IMR-90 (cell line): ENCODE data around the gene CDH2. TPM values are rescaled to one million over a fixed set of nuclear protein-coding genes. Genes with fewer than 3 reads are reported as not detected.
A peak's percentile ranks its signal among the peaks of the same experiment; 100 is the strongest.

ENCODE experiments used
- ATAC-seq: fragments of 200-7000 bp; cut with Tn5 transposase; 2 replicates; pipeline ENCODE4 v1.9.1; 2020; ENCODE audit warnings: low read depth, mild to moderate bottlenecking, moderate library complexity
- BruUV-seq: library from RNA; stranded (reverse); fragments of 400-500 nt; replicated peaks from 2 replicates; lab custom pipeline; 2021; lab: Mats Ljungman, UMichigan
- CTCF ChIA-PET: fragments of 300-600 bp; formaldehyde crosslinking; extraction: SDS; loops from one replicate; lab custom pipeline; 2021; ENCODE audit warnings: antibody characterized with exemption; lab: Yijun Ruan, JAX
- POLR2A ChIA-PET: fragments of 300-600 bp; sonication (Branson Sonifier 250); formaldehyde crosslinking; loops from one replicate; lab custom pipeline; 2022; ENCODE audit warnings: antibody characterized with exemption; ENCODE audit not compliant: unreplicated experiment; lab: Charles Lee
- DNase-seq: peaks from one replicate; pipeline ENCODE4 v3.0.0; 2013
- H2AFZ ChIP-seq: replicated peaks from 2 replicates; pipeline ENCODE3; 2013; ENCODE audit warnings: low read length, mild to moderate bottlenecking; ENCODE audit not compliant: poor library complexity
- H2AK5ac ChIP-seq: 2 replicates; pipeline ENCODE4 v1.6.1; 2013; ENCODE audit warnings: low read depth, low read length, inconsistent platforms
- H2AK9ac ChIP-seq: replicated peaks from 2 replicates; pipeline ENCODE3; 2013; ENCODE audit warnings: mild to moderate bottlenecking, low read depth, low read length, moderate library complexity; ENCODE audit not compliant: poor library complexity
- H2BK120ac ChIP-seq: 2 replicates; pipeline ENCODE4 v1.6.1; 2013; ENCODE audit warnings: low read depth, low read length, inconsistent platforms
- H2BK15ac ChIP-seq: 3 replicates; pipeline ENCODE4 v1.6.1; 2013; ENCODE audit warnings: low read depth, low read length, inconsistent platforms
- H2BK20ac ChIP-seq: 2 replicates; pipeline ENCODE4 v1.6.1; 2013; ENCODE audit warnings: low read depth, mild to moderate bottlenecking, inconsistent platforms, low read length, moderate library complexity
- H2BK5ac ChIP-seq: 2 replicates; pipeline ENCODE4 v1.6.1; 2013; ENCODE audit warnings: mild to moderate bottlenecking, low read depth, low read length, inconsistent platforms; ENCODE audit not compliant: poor library complexity, severe bottlenecking
- H3K14ac ChIP-seq: replicated peaks from 2 replicates; pipeline ENCODE4 v1.6.1; 2013; ENCODE audit warnings: low read depth, low read length, inconsistent platforms
- H3K18ac ChIP-seq: 2 replicates; pipeline ENCODE4 v1.6.1; 2013; ENCODE audit warnings: low read depth, low read length, control low read depth
- H3K23ac ChIP-seq: 2 replicates; pipeline ENCODE4 v1.6.1; 2013; ENCODE audit warnings: low read depth, low read length, inconsistent platforms
- H3K27ac ChIP-seq: 2 replicates; pipeline ENCODE4 v1.5.1; 2013; ENCODE audit warnings: mild to moderate bottlenecking, control low read depth, low read length; ENCODE audit not compliant: insufficient read depth
- H3K27me3 ChIP-seq: 2 replicates; pipeline ENCODE4 v1.6.1; 2013; ENCODE audit warnings: low read length; ENCODE audit not compliant: control insufficient read depth, insufficient read depth
- H3K36me3 ChIP-seq: 2 replicates; pipeline ENCODE4 v1.6.1; 2013; ENCODE audit warnings: low read length, mixed read lengths; ENCODE audit not compliant: control insufficient read depth, insufficient read depth
- H3K4ac ChIP-seq: 2 replicates; pipeline ENCODE4 v1.6.1; 2013; ENCODE audit warnings: low read depth, low read length, inconsistent platforms
- H3K4me1 ChIP-seq: 2 replicates; pipeline ENCODE4 v1.6.1; 2013; ENCODE audit warnings: low read length, mixed read lengths; ENCODE audit not compliant: control insufficient read depth, insufficient read depth
- H3K4me2 ChIP-seq: 2 replicates; pipeline ENCODE4 v1.6.1; 2013; ENCODE audit warnings: low read depth, mild to moderate bottlenecking, control low read depth, low read length, moderate library complexity
- H3K4me3 ChIP-seq: 2 replicates; pipeline ENCODE4 v1.5.1; 2013; ENCODE audit warnings: low read depth, mild to moderate bottlenecking, control low read depth, low read length, moderate library complexity; ENCODE audit not compliant: insufficient read depth
- H3K56ac ChIP-seq: 2 replicates; pipeline ENCODE4 v1.6.1; 2013; ENCODE audit warnings: low read length, inconsistent platforms; ENCODE audit not compliant: insufficient read depth; ENCODE audit errors: extremely low read depth
- H3K79me1 ChIP-seq, 2 experiments: 2 replicates each; pipeline ENCODE4 v1.6.1; 2013; ENCODE audit warnings: low read length in 2 of 2, inconsistent platforms in 1 of 2, low read depth in 1 of 2
- H3K9ac ChIP-seq: 2 replicates; pipeline ENCODE4 v1.6.1; 2013; ENCODE audit warnings: low read depth, low read length, control low read depth
- H3K9me1 ChIP-seq: 2 replicates; pipeline ENCODE4 v1.6.1; 2013; ENCODE audit warnings: low read length, inconsistent platforms; ENCODE audit not compliant: insufficient read depth
- H3K9me3 ChIP-seq: 2 replicates; pipeline ENCODE4 v1.6.1; 2013; ENCODE audit warnings: low read length; ENCODE audit not compliant: control insufficient read depth, insufficient read depth
- H4K20me1 ChIP-seq: 2 replicates; pipeline ENCODE4 v1.6.1; 2013; ENCODE audit warnings: low read length, inconsistent platforms; ENCODE audit not compliant: insufficient read depth
- H4K5ac ChIP-seq: 2 replicates; pipeline ENCODE4 v1.6.1; 2013; ENCODE audit warnings: mild to moderate bottlenecking, low read depth, low read length, control low read depth
- H4K8ac ChIP-seq, 2 experiments: 2 replicates each; pipeline ENCODE4 v1.6.1; 2013; ENCODE audit warnings: low read depth in 2 of 2, low read length in 2 of 2, control low read depth in 1 of 2, inconsistent platforms in 1 of 2
- H4K91ac ChIP-seq: 2 replicates; pipeline ENCODE4 v1.6.1; 2013; ENCODE audit warnings: low read depth, low read length, inconsistent platforms; ENCODE audit not compliant: insufficient read depth
- BHLHE40 ChIP-seq: fragments of 150-350 bp; IDR thresholded peaks from 2 replicates; pipeline ENCODE4 v1.6.1; 2016; ENCODE audit warnings: mild to moderate bottlenecking, low read depth, low read length
- CHD1 ChIP-seq: IDR thresholded peaks from 2 replicates; pipeline ENCODE4 v1.6.1; 2012; ENCODE audit warnings: low read depth, low read length, improper control_type of control experiment
- FOS ChIP-seq: fragments of 150-350 bp; IDR thresholded peaks from 2 replicates; pipeline ENCODE4 v1.6.1; 2016; ENCODE audit warnings: low read depth, low read length
- MAZ ChIP-seq: IDR thresholded peaks from 2 replicates; pipeline ENCODE4 v1.6.1; 2012; ENCODE audit warnings: low read depth, mild to moderate bottlenecking, low read length, improper control_type of control experiment, moderate library complexity, borderline replicate concordance
- NFE2L2 ChIP-seq: fragments of 150-350 bp; IDR thresholded peaks from 2 replicates; pipeline ENCODE4 v1.6.1; 2016; ENCODE audit warnings: low read depth, mild to moderate bottlenecking, low read length
- POLR2A ChIP-seq: IDR thresholded peaks from 2 replicates; pipeline ENCODE4 v1.6.1; 2012; ENCODE audit warnings: mild to moderate bottlenecking, low read depth, low read length
- WGBS, 2 experiments: methylation state at CpG; one replicate each; pipeline versions ENCODE4 v1.1.5 to v1.1.7; 2013; ENCODE audit warnings: missing lambda C conversion rate in 2 of 2; ENCODE audit not compliant: insufficient read length in 1 of 2; ENCODE audit errors: extremely low coverage in 2 of 2; 5-methylcytosine and 5-hydroxymethylcytosine counted together
- dilution Hi-C: fragments of 300-500 bp; cut with HindIII; formaldehyde crosslinking; loops from one replicate; pipeline ENCODE4 v1.14.3; 2018; ENCODE audit warnings: low sequenced_read_pairs; ENCODE audit not compliant: unreplicated experiment
- in situ Hi-C: fragments of 300-500 bp; cut with MboI; formaldehyde crosslinking; loops from 3 replicates; pipeline ENCODE4 v1.14.3; 2019; ENCODE audit warnings: low sequenced_read_pairs, inconsistent platforms, mixed read lengths
- intact Hi-C: fragments of 100-400 bp; cut with micrococcal nuclease; formaldehyde crosslinking; loops from 2 replicates; pipeline ENCODE4 v1.10.0; 2022
- polyA plus RNA-seq, 3 experiments: library from polyadenylated mRNA; depleted of rRNA; stranded (reverse); fragments of >200 nt; gene quantifications; 2 replicates each; pipeline ENCODE4 v1.2.3, GENCODE V29; 2012; ENCODE audit warnings: low replicate concordance in 1 of 3
- total RNA-seq: library from RNA; depleted of rRNA; stranded (reverse); fragments of >200 nt; gene quantifications from 2 replicates; pipeline ENCODE4 v1.2.3, GENCODE V29; 2012
- TF ChIP-seq, protein P1 (sequence below): fragments of 150-350 bp; IDR thresholded peaks from 2 replicates; pipeline ENCODE4 v1.6.1; 2017; ENCODE audit warnings: mild to moderate bottlenecking, antibody characterized with exemption, low read length, low read depth

The CDH2 gene
- total and polyA plus RNA-seq, 2 of the 4 experiments (the other 2 are of a cell fraction): 55.6 to 111 TPM

DNA sequence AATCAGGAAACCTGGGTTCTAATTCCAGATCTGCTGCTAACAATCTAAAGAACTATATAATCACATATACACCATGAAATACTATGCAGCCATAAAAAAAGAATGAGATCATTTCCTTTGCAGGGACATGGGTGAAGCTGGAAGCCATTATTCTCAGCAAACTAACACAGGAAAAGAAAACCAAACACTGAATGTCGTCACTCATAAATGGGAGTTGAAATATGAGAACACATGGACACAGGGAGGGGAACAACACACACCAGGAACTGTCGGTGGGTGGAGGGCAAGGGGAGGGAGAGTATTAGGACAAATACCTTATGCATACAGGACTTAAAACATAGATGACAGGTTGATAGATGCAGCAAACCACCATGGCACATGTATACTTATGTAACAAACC lies 33.2 kb downstream of the CDH2 start:
- no CpG with 5 or more reads among the region's 2 CpGs for WGBS, 2 experiments
- no peak overlapping the region for H3K4me2 ChIP-seq
- H3K27ac ChIP-seq: no peak overlapping the region
- no peak overlapping the region for H3K4ac ChIP-seq
- BruUV-seq: no TSS peak
- H3K4me1 ChIP-seq: peaks cover 6% of the 10 kb centered on the region
- H3K9me1 ChIP-seq: 0 out of 2 replicates have a peak, but pooled peaks cover 4% of the 10 kb centered on the region
- H3K36me3 ChIP-seq: peaks cover 1% of the 10 kb centered on the region; the same call in 1 of the 2 replicates
- no peak overlapping the region for H3K4me3 ChIP-seq
- in situ Hi-C loops: no loop called here
- dilution Hi-C loops: no loop called here
- TF ChIP-seq POLR2A: no peak
- no peak for TF ChIP-seq MAZ
- TF ChIP-seq FOS: no peak
- TF ChIP-seq CHD1: no peak
- no peak for TF ChIP-seq BHLHE40
- no peak for TF ChIP-seq NFE2L2
- TF ChIP-seq, protein P1, sequence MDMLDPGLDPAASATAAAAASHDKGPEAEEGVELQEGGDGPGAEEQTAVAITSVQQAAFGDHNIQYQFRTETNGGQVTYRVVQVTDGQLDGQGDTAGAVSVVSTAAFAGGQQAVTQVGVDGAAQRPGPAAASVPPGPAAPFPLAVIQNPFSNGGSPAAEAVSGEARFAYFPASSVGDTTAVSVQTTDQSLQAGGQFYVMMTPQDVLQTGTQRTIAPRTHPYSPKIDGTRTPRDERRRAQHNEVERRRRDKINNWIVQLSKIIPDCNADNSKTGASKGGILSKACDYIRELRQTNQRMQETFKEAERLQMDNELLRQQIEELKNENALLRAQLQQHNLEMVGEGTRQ: no peak
- H3K23ac ChIP-seq: no peak overlapping the region
- no peaks in the 10 kb centered on the region for H3K9me3 ChIP-seq
- H2BK5ac ChIP-seq: no peak overlapping the region
- ChIA-PET CTCF (no interaction called here), POLR2A (no interaction called here)
- H2BK15ac ChIP-seq: no peak overlapping the region
- H2AK5ac ChIP-seq: no peak overlapping the region
- H3K14ac ChIP-seq: no peak overlapping the region
- no peak overlapping the region for H3K18ac ChIP-seq
- no peak for DNase-seq
- no peak overlapping the region for H2AFZ ChIP-seq
- no peaks in the 10 kb centered on the region for H4K20me1 ChIP-seq
- H3K9ac ChIP-seq: no peak overlapping the region
- H2AK9ac ChIP-seq: no peak overlapping the region
- H4K5ac ChIP-seq: peak overlapping the region; percentile 11; the same call in 1 of the 2 replicates
- H4K8ac ChIP-seq: no peak overlapping the region
- no peak overlapping the region for H2BK120ac ChIP-seq
- no peak overlapping the region for H4K91ac ChIP-seq
- no peak overlapping the region for H2BK20ac ChIP-seq
- no peak for ATAC-seq
- H3K27me3 ChIP-seq: no peaks in the 10 kb centered on the region
- intact Hi-C loops: no loop called here
- peaks cover 18 to 39% of the 10 kb centered on the region in 2 experiments for H3K79me1 ChIP-seq
- H3K56ac ChIP-seq: no peak overlapping the region
